ENCODE data around the gene HUS1.
"Not testable (repeated sequence)": the region's sequence is repeated elsewhere in the genome, so short reads cannot be mapped to it uniquely, and the experiment has no call there.

Gene HUS1

DNA sequence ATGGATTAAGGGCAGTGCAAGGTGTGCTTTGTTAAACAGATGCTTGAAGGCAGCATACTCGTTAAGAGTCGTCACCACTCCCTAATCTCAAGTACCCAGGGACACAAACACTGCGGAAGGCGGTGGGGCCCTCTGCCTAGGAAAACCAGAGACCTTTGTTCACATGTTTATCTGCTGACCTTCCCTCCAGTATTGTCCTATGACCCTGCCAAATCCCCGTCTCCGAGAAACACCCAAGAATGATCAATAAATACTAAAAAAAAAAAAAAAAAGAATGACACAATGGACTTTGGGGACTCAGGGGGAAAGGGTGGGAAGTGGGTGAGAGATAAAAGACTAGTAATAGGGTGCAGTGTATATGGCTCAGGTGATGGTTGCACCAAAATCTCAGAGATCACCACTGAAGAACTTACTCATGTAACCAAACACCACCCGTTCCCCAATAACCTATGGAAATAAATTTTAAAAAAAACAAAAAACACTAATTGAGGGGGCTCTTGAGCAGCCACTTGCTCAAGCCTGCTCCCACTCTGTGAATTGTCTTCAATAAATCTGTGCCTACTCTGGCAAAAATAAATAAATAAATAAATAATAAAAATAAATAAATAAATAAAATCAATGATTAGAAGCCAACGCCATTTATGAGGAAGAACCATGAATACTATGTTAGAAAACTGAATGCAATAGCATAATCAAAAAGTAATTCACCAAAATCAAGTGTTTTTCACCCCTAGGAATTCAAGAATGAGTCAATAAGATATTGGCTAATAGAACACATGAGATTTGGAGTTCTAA is 56.1 kb downstream of the HUS1 start:
- DNase-seq (ENCODE audit: low spot score), result not testable (repeated sequence)

GRCh38 chr7:47916514-47916913 is 62.9 kb downstream of the HUS1 start:
- not testable (repeated sequence) for DNase-seq (ENCODE audit: low spot score)

DNA sequence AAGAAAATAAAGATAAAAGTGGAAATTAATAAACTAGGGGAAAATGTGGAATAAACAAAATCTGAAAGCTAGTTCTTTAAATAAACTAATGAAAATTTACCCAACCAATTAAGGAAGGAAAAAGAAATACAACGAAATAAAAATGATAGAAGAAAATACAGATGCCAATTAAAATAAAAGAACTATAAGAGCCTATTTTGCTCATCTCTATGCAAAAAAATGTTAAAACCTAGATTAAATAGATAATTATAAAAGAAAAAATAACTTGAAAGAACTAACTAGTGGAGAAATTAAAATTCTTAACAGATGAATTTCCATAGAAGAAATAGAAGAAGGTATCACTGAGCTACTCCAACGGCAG is 63.8 kb downstream of the HUS1 start:
- no peak for DNase-seq (ENCODE audit: low spot score)

DNA sequence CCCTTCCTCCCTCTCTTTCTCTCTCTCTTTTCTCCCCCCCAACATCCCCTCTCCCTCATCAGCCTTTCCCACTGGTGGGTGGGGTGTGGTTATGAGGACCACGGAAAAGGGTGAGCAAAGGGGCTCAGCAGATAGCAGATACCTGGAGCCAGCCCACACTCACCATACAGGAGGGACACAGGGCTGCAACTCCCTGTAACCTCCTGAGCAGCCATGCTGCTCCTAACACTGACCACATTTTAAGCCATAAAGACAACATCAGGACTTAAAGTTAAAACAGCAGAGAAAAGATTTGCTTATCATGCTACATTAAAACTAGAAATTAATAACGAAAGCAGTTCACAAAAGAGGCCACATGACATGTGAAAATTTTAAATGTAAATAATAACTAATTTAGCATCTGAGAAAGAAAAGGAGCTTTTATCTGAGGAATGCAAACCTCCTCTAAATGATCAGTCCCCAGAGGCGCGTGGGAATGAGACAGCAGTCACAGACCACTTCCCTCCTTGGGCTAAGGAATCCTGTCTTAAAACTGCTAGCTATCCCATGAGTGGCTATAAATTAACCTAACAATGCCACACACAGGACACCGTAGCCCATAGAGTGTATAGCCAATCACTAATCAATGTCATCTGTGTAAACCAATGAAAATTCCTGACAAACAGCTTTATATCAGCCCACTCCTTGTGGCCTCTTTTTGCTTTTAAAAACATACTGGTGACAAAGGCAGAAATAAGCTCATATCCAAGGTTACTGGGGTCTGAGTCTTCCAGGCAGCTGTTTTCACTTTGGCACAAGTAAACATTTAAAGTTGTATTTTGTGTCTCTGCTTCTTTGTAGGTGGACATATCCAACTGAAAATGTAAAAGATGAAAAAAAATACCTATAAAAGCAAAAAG is 64.4 kb downstream of the HUS1 start:
- no peak for DNase-seq (ENCODE audit: low spot score)

Data from iPS-NIHi11 (cell line).